GM12878 (cell line): ENCODE results near the gene C10orf71. TPM values are rescaled to one million over a fixed set of nuclear protein-coding genes. Genes with fewer than 3 reads are reported as not detected.

Experiments
- ATAC-seq: fragments of 200-7000 bp; cut with Tn5 transposase; 3 replicates; pipeline ENCODE4 v1.9.1; 2020; ENCODE audit warnings: mild to moderate bottlenecking, moderate library complexity
- BruUV-seq: library from RNA; stranded (reverse); fragments of 400-500 nt; replicated peaks from 2 replicates; lab custom pipeline; 2021; lab: Mats Ljungman, UMichigan
- CTCF ChIA-PET: fragments of 300-600 bp; sonication (Branson Sonifier 250); formaldehyde crosslinking; extraction: SDS; loops from one replicate; lab custom pipeline; 2021; ENCODE audit warnings: inconsistent platforms; lab: Yijun Ruan, JAX
- POLR2A ChIA-PET: fragments of 350-600 bp; formaldehyde crosslinking; extraction: SDS; loops from one replicate; lab custom pipeline; 2021; ENCODE audit warnings: inconsistent platforms; lab: Charles Lee
- RAD21 ChIA-PET: fragments of 300-600 bp; sonication (Branson Sonifier 250); formaldehyde crosslinking; loops from one replicate; lab custom pipeline; 2023; ENCODE audit warnings: antibody characterized with exemption; ENCODE audit not compliant: unreplicated experiment; lab: Charles Lee
- SMC1A ChIA-PET: fragments of 300-600 bp; sonication (Branson Sonifier 250); formaldehyde crosslinking; loops from one replicate; lab custom pipeline; 2023; ENCODE audit not compliant: unreplicated experiment, uncharacterized antibody; lab: Charles Lee
- DNase-seq: peaks from one replicate; pipeline ENCODE4 v3.0.0-alpha.2; 2011; ENCODE audit warnings: low read depth, low spot score
- FAIRE-seq: peaks from 3 replicates; lab custom pipeline; 2011; peaks lifted over from hg19 to GRCh38; lab: Jason Lieb, UNC
- H2AFZ ChIP-seq: 2 replicates; pipeline ENCODE4 v1.6.0; 2011; ENCODE audit warnings: low read depth, low read length, control low read depth; ENCODE audit not compliant: control insufficient read depth
- H3K27ac ChIP-seq: 2 replicates; pipeline ENCODE4 v1.5.1; 2011; ENCODE audit warnings: control low read depth; ENCODE audit not compliant: control insufficient read depth, insufficient read depth
- H3K27me3 ChIP-seq, 2 experiments: replicated peaks in 1 of 2; 2 replicates each; pipeline versions ENCODE4 v1.6.0 to v1.6.1; 2011; ENCODE audit warnings: low read length in 1 of 2; ENCODE audit not compliant: control insufficient read depth in 2 of 2, insufficient read depth in 2 of 2
- H3K36me3 ChIP-seq, 2 experiments: 2 replicates each; pipeline ENCODE4 v1.5.1; 2011; ENCODE audit warnings: low read length in 1 of 2; ENCODE audit not compliant: control insufficient read depth in 2 of 2, insufficient read depth in 2 of 2
- H3K4me1 ChIP-seq: 2 replicates; pipeline ENCODE4 v1.6.1; 2011; ENCODE audit warnings: mild to moderate bottlenecking, low read length, moderate library complexity, mixed read lengths; ENCODE audit not compliant: control insufficient read depth, insufficient read depth
- H3K4me2 ChIP-seq: 2 replicates; pipeline ENCODE4 v1.6.0; 2011; ENCODE audit warnings: control low read depth; ENCODE audit not compliant: control insufficient read depth, insufficient read depth
- H3K4me3 ChIP-seq: fragments of 200-600 bp; sonication (generic); 2 replicates; pipeline ENCODE4 v1.5.1; 2016
- H3K79me2 ChIP-seq: 2 replicates; pipeline ENCODE4 v1.6.0; 2011; ENCODE audit warnings: low read length; ENCODE audit not compliant: control insufficient read depth, insufficient read depth
- H3K9ac ChIP-seq: 2 replicates; pipeline ENCODE4 v1.8.0; 2011; ENCODE audit warnings: low read length, control low read depth, mixed read lengths; ENCODE audit not compliant: control insufficient read depth, insufficient read depth
- H3K9me3 ChIP-seq: replicated peaks from 3 replicates; pipeline ENCODE4 v1.5.1; 2011; ENCODE audit warnings: mild to moderate bottlenecking, low read length; ENCODE audit not compliant: control insufficient read depth, insufficient read depth
- H4K20me1 ChIP-seq: 2 replicates; pipeline ENCODE4 v1.6.0; 2011; ENCODE audit not compliant: control insufficient read depth, insufficient read depth
- CEBPB ChIP-seq, 2 experiments: fragments of 150-350 bp in 1 of 2; IDR thresholded peaks; 2 replicates each; pipeline ENCODE4 v1.6.1; 2012 to 2014; ENCODE audit warnings: low read depth in 2 of 2, low read length in 2 of 2, borderline replicate concordance in 1 of 2, inconsistent platforms in 1 of 2
- ETV6 ChIP-seq, 2 experiments: fragments of 450-650 bp in 1 of 2; IDR thresholded peaks in 1 of 2; conservative IDR thresholded peaks in 1 of 2; 2 replicates each; pipeline ENCODE4 v1.6.1; 2014; ENCODE audit warnings: antibody characterized with exemption in 1 of 2, borderline replicate concordance in 1 of 2, low read depth in 1 of 2, mild to moderate bottlenecking in 1 of 2, moderate library complexity in 1 of 2
- HDGF ChIP-seq: fragments of 450-650 bp; IDR thresholded peaks from 2 replicates; pipeline ENCODE4 v1.6.1; 2016; ENCODE audit warnings: antibody characterized with exemption
- JUNB ChIP-seq: IDR thresholded peaks from 2 replicates; pipeline ENCODE4 v1.6.1; 2016; ENCODE audit warnings: antibody characterized with exemption, mild to moderate bottlenecking
- POU2F2 ChIP-seq: IDR thresholded peaks from 3 replicates; pipeline ENCODE4 v1.6.1; 2011; ENCODE audit warnings: low read depth, mild to moderate bottlenecking, low read length, borderline replicate concordance
- TAF1 ChIP-seq: IDR thresholded peaks from 2 replicates; pipeline ENCODE4 v1.6.1; 2011; ENCODE audit warnings: mild to moderate bottlenecking, low read depth, low read length, borderline replicate concordance
- ZBTB4 ChIP-seq: fragments of 450-650 bp; formaldehyde crosslinking; IDR thresholded peaks from 2 replicates; pipeline ENCODE4 v1.4.0; 2022; ENCODE audit warnings: mild to moderate bottlenecking, moderate library complexity
- WGBS: methylation state at CpG from one replicate; pipeline ENCODE4 v1.1.6; 2016; ENCODE audit warnings: low lambda C conversion rate; ENCODE audit not compliant: insufficient replicate concordance, insufficient coverage; ENCODE audit errors: missing lambda C conversion rate; 5-methylcytosine and 5-hydroxymethylcytosine counted together
- in situ Hi-C: fragments of 300-500 bp; cut with MboI; formaldehyde crosslinking; loops from 9 replicates; pipeline ENCODE4 v1.14.3; 2018; ENCODE audit warnings: mixed read lengths
- intact Hi-C: fragments of 100-400 bp; cut with micrococcal nuclease; formaldehyde crosslinking; loops from one replicate; pipeline ENCODE4 v1.14.2; 2022; ENCODE audit not compliant: unreplicated experiment
- polyA plus RNA-seq, 11 experiments: library from polyadenylated mRNA; depleted of rRNA in 4 of 11; unstranded in 6 of 11; stranded (reverse) in 5 of 11; fragments of >200 nt; fragmentation: Nextera tagmentation in 4 of 11; fragmentation: Illumina TruSeq in 1 of 11; extraction: Ambion mirVana in 4 of 11; extraction: Trizol in 1 of 11; gene quantifications; 1 replicate in 1 of 11; 2 replicates in 10 of 11; pipeline versions ENCODE4 v1.2.1 to v1.2.3, GENCODE V29; 2011 to 2016; ENCODE audit warnings: inconsistent platforms in 2 of 11, missing spikeins in 2 of 11, low read depth in 1 of 11
- total RNA-seq, 4 experiments: library from RNA; depleted of rRNA in 3 of 4; stranded (reverse); fragments of >200 nt in 3 of 4; fragmentation: Illumina TruSeq in 1 of 4; extraction: Trizol in 1 of 4; gene quantifications; 2 replicates each; pipeline versions ENCODE4 v1.2.1 to v1.2.3, GENCODE V29; 2013 to 2021
- TF ChIP-seq, protein P1 (sequence below): fragments of 450-650 bp; formaldehyde crosslinking; IDR thresholded peaks from 2 replicates; pipeline ENCODE4 v1.4.0; 2020; ENCODE audit warnings: mild to moderate bottlenecking, moderate library complexity

C10orf71 gene
- total and polyA plus RNA-seq, 10 of the 15 experiments (the other 5 are each of a cell fraction or from before 2014, with no cell fraction given) = not detected

GRCh38 chr10:49277973-49278372, 21.0 kb upstream of the C10orf71 start (continued):
- TF ChIP-seq, protein P1, sequence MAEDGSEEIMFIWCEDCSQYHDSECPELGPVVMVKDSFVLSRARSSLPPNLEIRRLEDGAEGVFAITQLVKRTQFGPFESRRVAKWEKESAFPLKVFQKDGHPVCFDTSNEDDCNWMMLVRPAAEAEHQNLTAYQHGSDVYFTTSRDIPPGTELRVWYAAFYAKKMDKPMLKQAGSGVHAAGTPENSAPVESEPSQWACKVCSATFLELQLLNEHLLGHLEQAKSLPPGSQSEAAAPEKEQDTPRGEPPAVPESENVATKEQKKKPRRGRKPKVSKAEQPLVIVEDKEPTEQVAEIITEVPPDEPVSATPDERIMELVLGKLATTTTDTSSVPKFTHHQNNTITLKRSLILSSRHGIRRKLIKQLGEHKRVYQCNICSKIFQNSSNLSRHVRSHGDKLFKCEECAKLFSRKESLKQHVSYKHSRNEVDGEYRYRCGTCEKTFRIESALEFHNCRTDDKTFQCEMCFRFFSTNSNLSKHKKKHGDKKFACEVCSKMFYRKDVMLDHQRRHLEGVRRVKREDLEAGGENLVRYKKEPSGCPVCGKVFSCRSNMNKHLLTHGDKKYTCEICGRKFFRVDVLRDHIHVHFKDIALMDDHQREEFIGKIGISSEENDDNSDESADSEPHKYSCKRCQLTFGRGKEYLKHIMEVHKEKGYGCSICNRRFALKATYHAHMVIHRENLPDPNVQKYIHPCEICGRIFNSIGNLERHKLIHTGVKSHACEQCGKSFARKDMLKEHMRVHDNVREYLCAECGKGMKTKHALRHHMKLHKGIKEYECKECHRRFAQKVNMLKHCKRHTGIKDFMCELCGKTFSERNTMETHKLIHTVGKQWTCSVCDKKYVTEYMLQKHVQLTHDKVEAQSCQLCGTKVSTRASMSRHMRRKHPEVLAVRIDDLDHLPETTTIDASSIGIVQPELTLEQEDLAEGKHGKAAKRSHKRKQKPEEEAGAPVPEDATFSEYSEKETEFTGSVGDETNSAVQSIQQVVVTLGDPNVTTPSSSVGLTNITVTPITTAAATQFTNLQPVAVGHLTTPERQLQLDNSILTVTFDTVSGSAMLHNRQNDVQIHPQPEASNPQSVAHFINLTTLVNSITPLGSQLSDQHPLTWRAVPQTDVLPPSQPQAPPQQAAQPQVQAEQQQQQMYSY = no peak
- TF ChIP-seq ETV6 (conservative IDR thresholded peaks at IDR 0.05 in 1 of 2, IDR thresholded peaks at IDR 0.05 in 1 of 2; ENCODE audit: borderline replicate concordance in 1 of 2, low read depth in 1 of 2) (no peak), JUNB (no peak), HDGF (no peak), TAF1 (no peak), POU2F2 (no peak)

DNA sequence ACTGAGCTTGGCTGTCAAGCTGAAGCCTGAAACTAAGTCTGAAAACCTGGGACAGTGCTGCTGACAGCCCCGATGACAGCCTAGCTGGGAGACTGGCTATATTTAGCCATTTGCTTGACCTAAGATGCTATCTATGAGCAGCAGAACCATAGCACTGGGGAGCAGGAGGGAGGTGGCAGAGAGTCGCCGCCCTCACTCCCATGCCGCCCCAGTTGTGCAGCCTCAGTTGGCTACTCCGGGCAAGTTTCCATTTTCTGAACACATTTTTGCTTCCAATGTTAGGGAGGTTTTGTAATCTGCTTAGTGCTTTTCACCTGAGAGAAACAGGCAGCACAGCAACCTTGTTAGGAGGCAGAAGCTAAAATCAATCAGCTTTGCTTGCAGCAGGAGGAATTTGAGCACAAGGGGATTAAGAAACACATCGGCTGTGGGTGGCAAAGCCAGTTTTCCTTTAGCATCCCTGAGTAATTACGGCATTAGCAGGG, 20.4 kb upstream of the C10orf71 start:
- Histone ChIP-seq H3K4me2 (no peak overlapping the region), H2AFZ (no peak overlapping the region), H4K20me1 (no peaks in the 10 kb centered on the region), H3K4me3 (no peak overlapping the region), H3K9ac (no peak overlapping the region), H3K9me3 (no peaks in the 10 kb centered on the region), H3K4me1 (no peaks in the 10 kb centered on the region), H3K27ac (no peak overlapping the region), H3K79me2 (no peaks in the 10 kb centered on the region), H3K27me3 (no peaks in the 10 kb centered on the region; a peak in 3 of 4 replicates), H3K36me3 (no peaks in the 10 kb centered on the region)
- CTCF ChIA-PET = interaction anchor here (0.9 kb wide), 1 partner anchor 170 kb away, joined by 3 read pairs; no protein-coding TSS in a partner anchor
- 50% methylated on average over 7 of the region's 7 CpGs for WGBS
- ATAC-seq (no peak), DNase-seq (no peak), FAIRE-seq (no peak)
- SMC1A ChIA-PET = no interaction called here
- POLR2A ChIA-PET = no interaction called here
- RAD21 ChIA-PET = interaction anchor here (1.1 kb wide), 1 partner anchor 18 kb away, joined by 3 read pairs; no protein-coding TSS in a partner anchor
- intact Hi-C loops = no loop called here
- TF ChIP-seq CEBPB (IDR thresholded peaks at IDR 0.05; ENCODE audit: borderline replicate concordance in 1 of 2, low read depth in 2 of 2, low read length in 2 of 2) (no peak), ZBTB4 (CRISPR knock-in tag) (no peak)
- in situ Hi-C loops = no loop called here
- no TSS peak for BruUV-seq
